H1 (cell line): ENCODE data around the gene MRE11. TPM values are rescaled to one million over a fixed set of nuclear protein-coding genes. Genes with fewer than 3 reads are reported as not detected.

ENCODE experiments used
- CTCF ChIA-PET: fragments of 300-600 bp; sonication (Branson Sonifier 250); formaldehyde crosslinking; loops from one replicate; lab custom pipeline; 2021; ENCODE audit not compliant: partially characterized antibody; lab: Charles Lee
- POLR2A ChIA-PET: fragments of 300-600 bp; sonication (Branson Sonifier 250); formaldehyde crosslinking; loops from one replicate; lab custom pipeline; 2021; ENCODE audit warnings: inconsistent platforms; ENCODE audit not compliant: partially characterized antibody; lab: Charles Lee
- DNase-seq, 2 experiments: peaks; one replicate each; pipeline versions ENCODE4 v3.0.0 to v3.0.0-alpha.2; 2010 to 2022; ENCODE audit warnings: low spot score in 2 of 2, low read depth in 1 of 2, mixed read lengths in 1 of 2
- FAIRE-seq: peaks from 2 replicates; lab custom pipeline; 2011; peaks lifted over from hg19 to GRCh38; lab: Jason Lieb, UNC
- H2AFZ ChIP-seq: 2 replicates; pipeline ENCODE4 v1.8.1; 2012; ENCODE audit warnings: low read length, inconsistent platforms
- H2AK5ac ChIP-seq: 2 replicates; pipeline ENCODE4 v1.6.1; 2013; ENCODE audit warnings: low read depth, low read length
- H2BK120ac ChIP-seq: replicated peaks from 2 replicates; pipeline ENCODE3; 2013; ENCODE audit warnings: low read depth, low read length, inconsistent platforms
- H2BK12ac ChIP-seq: 2 replicates; pipeline ENCODE4 v1.6.1; 2013; ENCODE audit warnings: low read depth, low read length
- H2BK15ac ChIP-seq: 2 replicates; pipeline ENCODE4 v1.6.1; 2013; ENCODE audit warnings: low read length
- H2BK20ac ChIP-seq: 2 replicates; pipeline ENCODE4 v1.6.1; 2013; ENCODE audit warnings: low read length
- H2BK5ac ChIP-seq: 2 replicates; pipeline ENCODE4 v1.6.1; 2013; ENCODE audit warnings: low read depth, low read length
- H3K14ac ChIP-seq: 2 replicates; pipeline ENCODE4 v1.6.1; 2013; ENCODE audit warnings: inconsistent platforms; ENCODE audit not compliant: insufficient read length
- H3K18ac ChIP-seq: 2 replicates; pipeline ENCODE4 v1.6.1; 2013; ENCODE audit warnings: low read length; ENCODE audit errors: extremely low read depth
- H3K23ac ChIP-seq: 2 replicates; pipeline ENCODE4 v1.6.1; 2013; ENCODE audit warnings: inconsistent platforms; ENCODE audit not compliant: insufficient read length
- H3K23me2 ChIP-seq: 2 replicates; pipeline ENCODE4 v1.6.1; 2013; ENCODE audit warnings: low read depth, low read length
- H3K27ac ChIP-seq: 2 replicates; pipeline ENCODE4 v1.6.1; 2011; ENCODE audit warnings: low read depth, low read length, inconsistent platforms
- H3K27me3 ChIP-seq, 4 experiments: replicated peaks in 1 of 4; 1 replicate in 1 of 4; 2 replicates in 3 of 4; pipeline versions ENCODE4 v1.6.1 to v1.8.1; 2011 to 2013; ENCODE audit warnings: low read length in 3 of 4, mild to moderate bottlenecking in 3 of 4, inconsistent platforms in 2 of 4, mixed read lengths in 2 of 4, moderate library complexity in 1 of 4; ENCODE audit not compliant: control insufficient read depth in 3 of 4, insufficient read depth in 3 of 4; ENCODE audit errors: extremely low read depth in 1 of 4
- H3K36me3 ChIP-seq, 4 experiments: 2 replicates each; pipeline versions ENCODE4 v1.6.1 to v1.8.1; 2011 to 2013; ENCODE audit warnings: mild to moderate bottlenecking in 4 of 4, low read length in 3 of 4, moderate library complexity in 2 of 4, control low read depth in 1 of 4, inconsistent platforms in 1 of 4; ENCODE audit not compliant: insufficient read depth in 4 of 4, control insufficient read depth in 2 of 4
- H3K4ac ChIP-seq: replicated peaks from 2 replicates; pipeline ENCODE3; 2013; ENCODE audit warnings: low read length, low read depth, mixed read lengths, inconsistent platforms; ENCODE audit not compliant: insufficient read length
- H3K4me1 ChIP-seq, 4 experiments: replicated peaks in 1 of 4; 1 replicate in 1 of 4; 2 replicates in 3 of 4; pipeline versions ENCODE4 v1.6.1 to v1.8.1; 2011 to 2013; ENCODE audit warnings: low read length in 3 of 4, inconsistent platforms in 2 of 4, mixed read lengths in 1 of 4; ENCODE audit not compliant: insufficient read depth in 4 of 4, control insufficient read depth in 3 of 4
- H3K4me2 ChIP-seq, 2 experiments: 2 replicates each; pipeline versions ENCODE4 v1.6.1 to v1.8.1; 2011 to 2013; ENCODE audit warnings: low read depth in 2 of 2, low read length in 2 of 2, control low read depth in 1 of 2, inconsistent platforms in 1 of 2, mild to moderate bottlenecking in 1 of 2; ENCODE audit not compliant: insufficient read depth in 1 of 2
- H3K4me3 ChIP-seq, 4 experiments: fragments of 200-600, 300-600 bp in 1 of 4; sonication (generic), shearing (Covaris generic), sonication (Bioruptor Twin) in 1 of 4; 2 replicates each; pipeline versions ENCODE4 v1.5.1 to v1.8.1; 2011 to 2016; ENCODE audit warnings: low read length in 4 of 4, low read depth in 3 of 4, control low read depth in 2 of 4, inconsistent platforms in 2 of 4, mild to moderate bottlenecking in 2 of 4, mixed read lengths in 1 of 4, moderate library complexity in 1 of 4; ENCODE audit not compliant: insufficient read depth in 2 of 4; ENCODE audit errors: extremely low read depth in 1 of 4
- H3K56ac ChIP-seq: replicated peaks from 2 replicates; pipeline ENCODE3; 2013; ENCODE audit warnings: low read depth, mild to moderate bottlenecking, mixed read lengths, low read length, inconsistent platforms; ENCODE audit not compliant: insufficient read length
- H3K79me1 ChIP-seq: 2 replicates; pipeline ENCODE4 v1.6.1; 2013; ENCODE audit warnings: low read depth, low read length, control low read depth
- H3K79me2 ChIP-seq, 2 experiments: 2 replicates each; pipeline versions ENCODE4 v1.6.1 to v1.8.1; 2012 to 2013; ENCODE audit warnings: low read length in 2 of 2, mild to moderate bottlenecking in 2 of 2, inconsistent platforms in 1 of 2; ENCODE audit not compliant: insufficient read depth in 2 of 2, control insufficient read depth in 1 of 2
- H3K9ac ChIP-seq, 4 experiments: replicated peaks in 1 of 4; 1 replicate in 1 of 4; 2 replicates in 3 of 4; pipeline versions ENCODE4 v1.6.1 to v1.8.1; 2011 to 2013; ENCODE audit warnings: low read depth in 3 of 4, low read length in 3 of 4, control low read depth in 2 of 4, mild to moderate bottlenecking in 2 of 4, moderate library complexity in 2 of 4, inconsistent platforms in 1 of 4; ENCODE audit errors: extremely low read depth in 1 of 4
- H3K9me3 ChIP-seq, 2 experiments: 2 replicates each; pipeline versions ENCODE4 v1.6.1 to v1.8.1; 2012 to 2013; ENCODE audit warnings: mild to moderate bottlenecking in 2 of 2, moderate library complexity in 2 of 2, control low read depth in 1 of 2, inconsistent platforms in 1 of 2, low read depth in 1 of 2, low read length in 1 of 2, mixed read lengths in 1 of 2; ENCODE audit not compliant: insufficient read depth in 2 of 2
- H4K20me1 ChIP-seq, 2 experiments: replicated peaks in 1 of 2; 2 replicates each; pipeline versions ENCODE3 to v1.8.1; 2011 to 2013; ENCODE audit warnings: inconsistent platforms in 2 of 2, low read length in 2 of 2, mild to moderate bottlenecking in 1 of 2; ENCODE audit not compliant: insufficient read depth in 2 of 2, control insufficient read depth in 1 of 2
- H4K5ac ChIP-seq: 2 replicates; pipeline ENCODE4 v1.6.1; 2013; ENCODE audit warnings: low read length, low read depth, mixed read lengths, inconsistent platforms; ENCODE audit not compliant: insufficient read length
- H4K8ac ChIP-seq: 2 replicates; pipeline ENCODE4 v1.8.0; 2013; ENCODE audit warnings: mild to moderate bottlenecking, moderate library complexity, low read length, inconsistent platforms; ENCODE audit not compliant: insufficient read depth; ENCODE audit errors: extremely low read depth
- H4K91ac ChIP-seq: replicated peaks from 2 replicates; pipeline ENCODE3; 2013; ENCODE audit warnings: low read length, mixed read lengths, inconsistent platforms; ENCODE audit not compliant: insufficient read length
- CBX5 ChIP-seq: fragments of 300-800, 300-1000 bp; sonication (generic); IDR thresholded peaks from 2 replicates; pipeline ENCODE4 v1.7.1; 2016; ENCODE audit warnings: antibody characterized with exemption, low read length, low read depth
- CREB1 ChIP-seq: IDR thresholded peaks from 2 replicates; pipeline ENCODE4 v1.6.1; 2012; ENCODE audit warnings: inconsistent platforms
- CTBP2 ChIP-seq: IDR thresholded peaks from 2 replicates; pipeline ENCODE4 v1.7.0; 2011; ENCODE audit warnings: borderline replicate concordance, mild to moderate bottlenecking, moderate library complexity, mixed read lengths, low read length; ENCODE audit not compliant: insufficient read depth, insufficient read length
- HDAC6 ChIP-seq: IDR thresholded peaks from one replicate; pipeline ENCODE4 v1.7.1; 2012; ENCODE audit warnings: low read depth, mild to moderate bottlenecking, inconsistent platforms, low read length, moderate library complexity
- KDM1A ChIP-seq: fragments of 200-600, 300-600 bp; sonication (generic); IDR thresholded peaks from 2 replicates; pipeline ENCODE4 v1.7.1; 2016; ENCODE audit warnings: mild to moderate bottlenecking, low read length, borderline replicate concordance
- KDM5A ChIP-seq: fragments of 200-600 bp; IDR thresholded peaks from 2 replicates; pipeline ENCODE4 v1.7.1; 2012; ENCODE audit warnings: mild to moderate bottlenecking, low read length, inconsistent platforms, mixed read lengths
- MAFK ChIP-seq: IDR thresholded peaks from 2 replicates; pipeline ENCODE4 v1.6.1; 2012; ENCODE audit warnings: low read depth, mild to moderate bottlenecking, improper control_type of control experiment, low read length
- POLR2A ChIP-seq, 2 experiments: IDR thresholded peaks; 1 replicate in 1 of 2; 2 replicates in 1 of 2; pipeline ENCODE4 v1.6.1; 2011; ENCODE audit warnings: low read depth in 2 of 2, low read length in 2 of 2, mild to moderate bottlenecking in 2 of 2; ENCODE audit errors: control extremely low read depth in 1 of 2
- RAD21 ChIP-seq, 2 experiments: IDR thresholded peaks in 1 of 2; conservative IDR thresholded peaks in 1 of 2; 2 replicates each; pipeline ENCODE4 v1.6.1; 2011; ENCODE audit warnings: low read depth in 2 of 2, low read length in 2 of 2, improper control_type of control experiment in 1 of 2, inconsistent platforms in 1 of 2, mild to moderate bottlenecking in 1 of 2, moderate library complexity in 1 of 2
- SIN3A ChIP-seq, 2 experiments: IDR thresholded peaks in 1 of 2; conservative IDR thresholded peaks in 1 of 2; 2 replicates each; pipeline ENCODE4 v1.6.1; 2011 to 2012; ENCODE audit warnings: low read length in 2 of 2, improper control_type of control experiment in 1 of 2, low read depth in 1 of 2, mild to moderate bottlenecking in 1 of 2
- SP2 ChIP-seq: IDR thresholded peaks from 2 replicates; pipeline ENCODE4 v1.6.1; 2012; ENCODE audit warnings: mild to moderate bottlenecking, low read length, inconsistent platforms
- ZNF274 ChIP-seq: IDR thresholded peaks from 2 replicates; pipeline ENCODE4 v1.7.0; 2012; ENCODE audit warnings: low read length, borderline replicate concordance; ENCODE audit errors: extremely low read depth
- WGBS, 2 experiments: shearing (Covaris generic) in 1 of 2; methylation state at CpG; one replicate each; pipeline versions ENCODE4 v1.1.6 to v1.1.7; 2013 to 2015; ENCODE audit warnings: low lambda C conversion rate in 2 of 2, mixed read lengths in 2 of 2, inconsistent platforms in 1 of 2, low coverage in 1 of 2, missing lambda C conversion rate in 1 of 2; ENCODE audit not compliant: insufficient replicate concordance in 2 of 2, insufficient coverage in 1 of 2, insufficient read length in 1 of 2; ENCODE audit errors: extremely low coverage in 1 of 2, missing lambda C conversion rate in 1 of 2; 5-methylcytosine and 5-hydroxymethylcytosine counted together
- polyA plus RNA-seq, 7 experiments: library from polyadenylated mRNA; depleted of rRNA in 3 of 7; stranded (reverse) in 5 of 7; unstranded in 2 of 7; fragments of >200 nt in 5 of 7; fragments of 200-250 nt in 2 of 7; gene quantifications; 1 replicate in 5 of 7; 2 replicates in 1 of 7; 4 replicates in 1 of 7; pipeline versions ENCODE4 v1.2.1 to v1.2.3, GENCODE V29; 2011 to 2013; ENCODE audit warnings: missing spikeins in 2 of 7, mixed read lengths in 2 of 7
- total RNA-seq: library from RNA; stranded (reverse); fragmentation: NEBNext Ultra II Directional; extraction: Animal tissue kit (Norgen Biotek cat#: 25700); gene quantifications from 2 replicates; pipeline ENCODE4 v1.2.1, GENCODE V29; 2021
- TF ChIP-seq, protein P1 (sequence below): IDR thresholded peaks from 2 replicates; pipeline ENCODE4 v1.6.1; 2012; ENCODE audit warnings: low read length, inconsistent platforms

MRE11 gene
- total and polyA plus RNA-seq, 2 of the 8 experiments (the other 6 are each of a cell fraction or from before 2014, with no cell fraction given) = 7.2 to 43.4 TPM

DNA sequence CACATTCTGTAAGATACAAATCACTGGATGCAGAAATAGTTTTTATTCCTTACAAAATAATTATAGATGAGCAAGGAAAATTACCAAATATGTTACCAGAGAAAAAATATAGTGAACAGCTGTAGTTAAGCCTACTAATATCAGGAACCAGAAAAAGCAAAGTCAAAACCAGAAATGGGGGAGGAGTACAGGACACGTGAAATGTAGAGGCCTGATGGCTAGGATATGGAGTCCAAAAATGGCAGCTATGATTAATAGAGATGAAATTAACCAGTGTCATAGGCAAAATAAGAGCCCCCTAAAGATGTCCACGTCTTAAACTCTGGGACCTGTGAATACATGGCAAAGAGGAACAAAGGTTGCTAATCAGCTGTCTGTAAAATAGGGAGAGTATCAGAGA is 34.1 kb downstream of the MRE11 start:
- Histone ChIP-seq H3K23ac (no peak overlapping the region), H2BK12ac (no peak overlapping the region), H3K27ac (no peak overlapping the region), H3K9me3 (no peaks in the 10 kb centered on the region), H3K79me1 (no peaks in the 10 kb centered on the region), H3K79me2 (no peaks in the 10 kb centered on the region; a peak in 1 of 4 replicates), H2BK5ac (no peak overlapping the region), H3K14ac (no peak overlapping the region), H3K4ac (no peak overlapping the region), H2AFZ (no peak overlapping the region), H3K4me3 (no peak overlapping the region), H3K36me3 (peaks cover 0 to 39% (median 7%) of the 10 kb centered on the region in 4 experiments; a peak in 6 of 8 replicates), H3K23me2 (no peaks in the 10 kb centered on the region), H2AK5ac (no peak overlapping the region), H2BK120ac (no peak overlapping the region), H3K56ac (no peak overlapping the region), H3K4me2 (no peak overlapping the region), H4K8ac (no peak overlapping the region), H3K9ac (no peak overlapping the region), H4K91ac (no peak overlapping the region), H2BK20ac (no peak overlapping the region), H3K4me1 (no peaks in the 10 kb centered on the region), H3K18ac (no peak overlapping the region), H3K27me3 (no peaks in the 10 kb centered on the region), H4K20me1 (no peaks in the 10 kb centered on the region), H4K5ac (no peak overlapping the region), H2BK15ac (no peak overlapping the region)
- CTCF ChIA-PET = interaction anchor here (0.9 to 1.5 kb wide), 2 partner anchors 10 to 43 kb away, joined by 3 to 4 read pairs; no protein-coding TSS in a partner anchor
- DNase-seq = no peak
- FAIRE-seq = no peak
- POLR2A ChIA-PET = no interaction called here
- 91% methylated on average over 2 of the region's 2 CpGs; no CpG with 5 or more reads in 1 of the 2 experiments for WGBS, 2 experiments
- TF ChIP-seq HDAC6 = no peak
- TF ChIP-seq SP2 = no peak
- no peak for TF ChIP-seq RAD21 (IDR thresholded peaks at IDR 0.05 in 1 of 2, conservative IDR thresholded peaks at IDR 0.05 in 1 of 2; ENCODE audit: low read depth in 2 of 2, low read length in 2 of 2)
- no peak for TF ChIP-seq MAFK
- TF ChIP-seq, protein P1, sequence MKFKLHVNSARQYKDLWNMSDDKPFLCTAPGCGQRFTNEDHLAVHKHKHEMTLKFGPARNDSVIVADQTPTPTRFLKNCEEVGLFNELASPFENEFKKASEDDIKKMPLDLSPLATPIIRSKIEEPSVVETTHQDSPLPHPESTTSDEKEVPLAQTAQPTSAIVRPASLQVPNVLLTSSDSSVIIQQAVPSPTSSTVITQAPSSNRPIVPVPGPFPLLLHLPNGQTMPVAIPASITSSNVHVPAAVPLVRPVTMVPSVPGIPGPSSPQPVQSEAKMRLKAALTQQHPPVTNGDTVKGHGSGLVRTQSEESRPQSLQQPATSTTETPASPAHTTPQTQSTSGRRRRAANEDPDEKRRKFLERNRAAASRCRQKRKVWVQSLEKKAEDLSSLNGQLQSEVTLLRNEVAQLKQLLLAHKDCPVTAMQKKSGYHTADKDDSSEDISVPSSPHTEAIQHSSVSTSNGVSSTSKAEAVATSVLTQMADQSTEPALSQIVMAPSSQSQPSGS = no peak
- TF ChIP-seq KDM1A = no peak
- no peak for TF ChIP-seq CTBP2
- TF ChIP-seq CBX5 = no peak
- no peak for TF ChIP-seq CREB1
- TF ChIP-seq ZNF274 = no peak
- TF ChIP-seq POLR2A (IDR thresholded peaks at IDR 0.05; ENCODE audit: control extremely low read depth in 1 of 2, low read depth in 2 of 2, low read length in 2 of 2) = no peak
- TF ChIP-seq KDM5A = no peak
- TF ChIP-seq SIN3A (conservative IDR thresholded peaks at IDR 0.05 in 1 of 2, IDR thresholded peaks at IDR 0.05 in 1 of 2; ENCODE audit: low read depth in 1 of 2, low read length in 2 of 2) = no peak
